Measurements from ENCODE around the gene KCTD11. TPM values are rescaled to one million over a fixed set of nuclear protein-coding genes. Genes with fewer than 3 reads are reported as not detected.
A peak's percentile ranks its signal among the peaks of the same experiment; 100 is the strongest.
"Not testable (repeated sequence)": the region's sequence is repeated elsewhere in the genome, so short reads cannot be mapped to it uniquely, and the experiment has no call there.

The KCTD11 gene
- polyA plus RNA-seq, 10 donors, result 5.8 to 10.3 (median 7.5) TPM

DNA sequence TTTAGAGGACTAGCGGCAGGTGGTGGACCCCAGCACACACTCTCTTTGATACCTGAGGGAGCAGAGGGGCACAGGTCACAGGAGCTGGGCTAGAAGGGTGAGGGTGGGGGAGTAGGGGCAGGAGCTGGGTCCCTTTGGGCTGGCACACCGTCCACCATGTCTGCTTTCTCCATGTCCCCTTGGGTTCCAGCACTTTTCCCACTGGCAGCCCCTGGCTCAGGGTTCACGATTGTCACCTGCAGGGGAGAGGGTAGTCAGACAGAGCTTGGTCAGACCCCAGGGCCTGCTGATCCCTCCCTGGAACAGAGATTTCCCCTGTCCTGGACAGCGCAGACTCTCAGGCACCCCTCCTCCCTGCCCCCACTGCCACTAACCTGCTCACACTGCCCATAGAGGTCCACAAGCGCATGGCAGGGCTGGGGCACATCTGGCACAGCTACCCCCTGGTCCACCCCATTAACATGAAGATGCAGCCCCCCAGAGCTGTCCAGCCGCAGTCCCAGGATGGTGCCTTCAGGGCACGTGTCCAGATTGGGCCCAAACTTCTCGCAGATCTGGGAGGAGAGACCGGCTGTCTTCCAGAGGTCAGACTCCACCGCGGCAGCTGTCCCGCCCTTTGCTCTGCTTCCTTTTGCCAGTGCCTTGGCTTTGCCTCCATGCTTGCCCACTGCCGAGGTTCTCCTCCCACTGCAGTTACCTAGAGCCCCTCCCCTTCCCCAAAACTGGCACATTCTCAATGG, 33.7 kb upstream of the KCTD11 start:
- DNase-seq, result no peak

- no peak for DNase-seq
These were observed 30.5 kb upstream of the KCTD11 start for GRCh38 chr17:7321466-7321865.

GRCh38 chr17:7322520-7323194, 29.3 kb upstream of the KCTD11 start:
- no peak for DNase-seq

- DNase-seq, result peak in 1 of 3 donors; percentile 59
These were observed 28.1 kb upstream of the KCTD11 start for GRCh38 chr17:7323731-7324437.

DNA sequence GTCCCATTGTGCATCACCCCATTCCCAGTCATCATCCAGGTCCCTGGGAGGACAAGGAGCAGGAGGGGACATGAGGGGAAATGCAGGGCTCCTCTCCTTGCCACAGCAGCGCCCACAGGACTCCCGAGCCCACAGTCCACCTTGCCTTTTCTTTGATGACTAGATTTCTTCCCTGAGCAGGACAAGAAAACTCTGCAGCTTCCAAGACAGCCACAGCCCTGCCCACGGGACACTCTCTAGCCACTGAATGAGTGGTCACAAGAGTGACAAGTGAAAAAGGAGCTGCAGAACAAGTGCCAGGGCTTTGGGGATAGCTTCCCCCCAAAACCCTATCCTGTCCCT, 27.6 kb upstream of the KCTD11 start:
- no peak for DNase-seq

DNA sequence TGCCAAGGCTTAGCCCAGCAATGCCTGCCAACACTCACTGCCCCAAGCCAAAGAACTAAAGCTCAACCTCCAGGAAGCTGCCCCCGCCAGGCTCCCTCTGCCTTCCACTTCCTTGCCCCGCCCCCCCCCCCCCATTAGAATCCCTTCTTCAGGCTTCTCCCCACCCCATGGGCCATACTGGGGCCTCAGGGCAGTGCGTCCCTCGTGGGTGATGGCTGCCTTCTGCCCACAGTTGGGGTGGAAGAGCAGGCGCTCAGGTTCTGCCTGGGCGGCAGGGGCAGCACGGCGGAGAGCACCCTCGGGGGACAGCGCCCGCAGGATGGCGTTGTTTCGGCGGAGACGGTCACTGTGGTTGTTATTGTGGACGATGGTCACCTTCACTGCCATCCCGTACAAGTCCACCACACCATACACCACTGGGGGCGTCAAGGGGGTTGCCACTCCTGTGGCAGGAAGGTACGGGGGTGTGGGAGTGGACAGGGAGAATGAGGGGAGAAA, 26.9 kb upstream of the KCTD11 start:
- no peak for DNase-seq

DNA sequence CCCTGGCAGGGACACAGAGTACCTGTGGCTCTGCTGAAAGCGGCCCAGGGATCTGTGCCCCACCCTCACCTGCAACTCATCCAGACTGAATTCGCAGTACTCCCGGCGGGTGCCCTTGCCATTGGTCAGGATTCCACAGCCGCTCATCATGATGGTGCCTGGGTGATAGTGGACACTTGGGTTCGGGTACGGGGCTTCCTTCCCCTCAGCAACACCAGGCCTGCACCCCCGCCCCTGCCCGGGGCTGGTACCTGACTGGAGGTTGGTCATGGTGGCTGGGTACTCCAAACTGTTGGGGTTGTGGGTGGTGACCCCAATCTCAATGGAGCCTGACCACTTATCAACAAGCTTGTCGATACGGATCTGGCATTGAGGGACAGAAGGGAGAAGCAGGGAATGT, 25.8 kb upstream of the KCTD11 start:
- DNase-seq, result no peak

DNA sequence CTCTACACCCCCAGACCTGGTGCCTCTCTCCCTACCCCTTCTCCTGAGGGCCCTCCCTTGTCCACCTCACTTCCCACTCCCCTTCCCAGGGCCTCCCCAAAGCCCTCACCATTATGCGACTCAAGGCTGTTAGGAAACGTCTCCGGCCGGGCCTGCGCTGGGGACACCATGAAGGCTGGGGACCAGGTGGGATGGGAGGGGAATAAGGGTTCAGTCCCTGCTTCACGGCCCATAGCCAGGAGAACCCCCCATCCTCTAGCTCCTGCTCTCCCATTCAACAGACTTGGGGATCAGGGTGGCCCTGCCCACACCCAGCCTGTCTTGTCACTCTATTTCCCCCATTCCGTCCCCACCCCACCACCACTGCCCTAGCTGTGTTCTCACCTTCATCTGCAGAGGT, 24.9 kb upstream of the KCTD11 start:
- DNase-seq, result no peak

DNA sequence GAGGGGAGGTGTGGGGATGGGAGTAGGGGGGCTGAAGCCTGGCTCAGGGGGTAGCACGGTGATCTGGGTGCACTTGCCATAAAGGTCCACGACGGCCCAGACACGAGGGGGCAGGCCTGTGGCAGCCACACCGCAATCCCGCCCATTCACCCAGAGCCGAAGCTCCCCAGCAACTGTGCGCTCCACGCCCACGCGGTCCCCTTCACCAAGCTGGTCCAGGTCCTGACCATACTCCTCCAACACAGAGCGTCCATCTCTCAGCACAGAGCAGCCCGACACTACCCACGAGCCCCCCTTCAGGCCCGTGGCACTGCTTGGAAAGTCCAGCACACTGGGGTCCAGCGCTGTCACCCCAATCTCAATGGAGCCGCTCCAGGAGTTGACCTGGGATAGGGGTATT, 24.5 kb upstream of the KCTD11 start:
- no peak for DNase-seq

DNA sequence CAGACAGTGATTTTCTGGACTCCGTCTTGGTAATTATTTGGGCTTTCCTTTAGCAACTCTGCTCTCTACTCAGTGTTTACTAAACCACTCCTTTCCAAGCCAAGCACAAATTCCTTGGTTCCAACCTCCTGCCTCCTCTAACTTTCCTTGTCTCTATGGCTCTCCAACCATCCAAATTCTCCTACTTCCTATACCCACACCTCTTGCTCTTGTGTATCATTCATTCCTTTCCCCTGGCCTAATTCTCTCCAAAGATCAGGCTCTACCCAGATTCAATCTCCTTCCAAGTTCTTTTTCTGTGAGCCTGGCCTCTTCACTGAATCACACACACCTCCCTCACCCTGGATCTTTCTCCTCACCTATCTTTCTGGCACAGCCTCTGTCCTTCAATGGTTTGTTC, 24.0 kb upstream of the KCTD11 start:
- no peak for DNase-seq

DNA sequence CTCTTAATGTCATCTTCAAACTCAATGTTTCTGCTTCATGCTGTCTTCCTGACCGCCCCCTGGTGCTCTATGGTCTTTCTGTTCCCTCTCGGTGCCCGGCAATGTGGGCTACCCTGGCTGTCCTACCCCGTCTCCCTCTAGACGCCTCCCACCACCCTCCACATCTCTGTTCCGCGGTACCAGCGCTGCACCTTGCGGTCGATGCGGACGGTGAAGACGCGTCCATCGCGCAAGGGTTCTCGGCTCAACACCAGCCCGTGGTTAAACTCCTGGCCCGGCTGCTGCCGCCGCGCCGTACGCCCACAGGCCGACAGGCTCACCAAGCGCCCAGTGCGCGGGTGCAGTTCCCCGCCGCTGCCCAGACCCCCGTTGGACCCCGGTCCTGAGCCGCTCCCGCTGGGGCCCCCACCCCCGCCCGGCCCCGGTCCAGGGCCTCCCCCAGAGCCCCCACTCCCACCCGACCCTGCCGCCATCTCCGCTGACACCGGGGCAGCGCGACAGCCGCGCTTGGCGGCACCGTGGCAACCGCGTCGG, 23.1 kb upstream of the KCTD11 start, which contains the start of gene NEURL4:
NEURL4 (minus strand) TSS at position 496 of the 534 bp plus-strand sequence; CDS start at position 473, 23 bp downstream.
- no peak for DNase-seq

- peak; percentile 99 to 100 (median 99) for DNase-seq
These were observed 22.5 kb upstream of the KCTD11 start for GRCh38 chr17:7329374-7329996.

DNA sequence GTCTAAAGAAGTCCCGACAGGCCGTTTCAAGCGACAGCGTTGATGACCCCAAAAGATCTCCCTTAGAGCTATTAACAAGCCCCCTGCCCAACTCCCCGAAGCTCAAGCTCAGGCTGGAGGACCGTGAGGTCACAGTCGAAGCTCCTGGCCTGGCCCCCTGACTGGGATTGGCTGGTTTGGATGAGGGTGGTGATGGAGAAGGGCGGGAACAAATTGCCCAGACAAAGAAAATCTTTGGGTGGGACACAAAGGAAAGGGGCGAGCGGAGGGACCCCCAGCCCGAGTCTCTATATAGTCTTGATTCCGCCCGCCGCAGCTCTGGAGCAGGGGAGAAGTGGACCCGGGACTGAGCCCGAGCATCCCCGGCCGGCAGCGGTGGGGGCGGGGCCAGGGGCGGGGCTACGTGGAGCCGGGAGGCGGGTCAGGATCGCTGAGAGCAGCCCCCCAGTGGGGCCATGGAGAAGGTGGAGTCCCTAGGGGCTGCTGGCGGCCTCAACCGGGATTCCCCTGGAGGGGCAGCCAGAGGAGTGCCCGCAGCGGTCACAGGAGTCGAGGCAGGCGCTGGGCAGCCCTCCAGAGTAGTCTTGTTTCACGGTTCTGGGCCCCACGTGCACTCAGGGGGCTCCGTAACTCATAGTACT, 21.8 kb upstream of the KCTD11 start:
- peak in 2 of 3 donors; percentile 82 to 90 for DNase-seq

DNA sequence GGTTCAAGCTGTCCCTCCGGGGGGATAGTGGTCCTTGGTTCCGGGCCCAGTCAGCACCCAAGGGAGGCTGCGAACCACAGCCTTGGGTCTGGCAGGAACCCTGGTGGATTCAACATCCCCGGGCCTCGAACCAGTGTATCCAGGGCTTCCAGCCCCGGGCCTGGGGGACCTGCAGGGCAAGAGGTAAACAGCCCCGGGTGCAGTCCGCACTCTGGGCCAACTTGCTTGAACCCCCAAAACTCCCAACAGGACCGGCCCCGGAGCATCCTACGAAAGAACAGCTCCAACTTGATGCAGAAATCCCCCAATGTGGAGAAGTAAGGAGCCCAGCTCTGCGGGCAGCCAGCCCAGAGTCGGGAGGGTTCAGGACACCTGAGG, 21.3 kb upstream of the KCTD11 start:
- DNase-seq, result no peak

GRCh38 chr17:7332111-7332510, 19.9 kb upstream of the KCTD11 start:
- no peak for DNase-seq

DNA sequence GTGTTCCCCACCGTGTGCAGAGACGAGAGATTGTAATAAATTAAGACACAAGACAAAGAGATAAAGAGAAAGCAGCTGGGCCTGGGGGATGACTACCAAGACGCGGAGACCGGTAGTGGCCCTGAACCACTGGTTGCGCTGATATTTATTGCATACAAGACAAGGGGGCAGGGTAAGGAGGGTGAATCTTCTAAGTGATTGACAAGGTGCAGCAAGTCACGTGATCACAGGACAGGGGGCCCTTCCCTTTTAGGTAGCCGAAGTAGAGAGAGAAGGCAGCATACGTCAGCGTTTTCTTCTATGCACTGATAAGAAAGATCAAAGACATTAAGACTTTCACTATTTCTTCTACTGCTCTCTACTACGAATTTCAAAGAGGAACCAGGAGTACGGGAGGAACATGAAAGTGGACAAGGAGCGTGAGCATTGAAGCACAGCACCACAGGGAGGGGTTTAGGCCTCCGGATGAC, 19.3 kb upstream of the KCTD11 start:
- not testable (repeated sequence) for DNase-seq

GRCh38 chr17:7334938-7335538, 16.9 kb upstream of the KCTD11 start:
- DNase-seq, result no peak

GRCh38 chr17:7335765-7336164, 16.2 kb upstream of the KCTD11 start:
- not testable (repeated sequence) for DNase-seq

DNA sequence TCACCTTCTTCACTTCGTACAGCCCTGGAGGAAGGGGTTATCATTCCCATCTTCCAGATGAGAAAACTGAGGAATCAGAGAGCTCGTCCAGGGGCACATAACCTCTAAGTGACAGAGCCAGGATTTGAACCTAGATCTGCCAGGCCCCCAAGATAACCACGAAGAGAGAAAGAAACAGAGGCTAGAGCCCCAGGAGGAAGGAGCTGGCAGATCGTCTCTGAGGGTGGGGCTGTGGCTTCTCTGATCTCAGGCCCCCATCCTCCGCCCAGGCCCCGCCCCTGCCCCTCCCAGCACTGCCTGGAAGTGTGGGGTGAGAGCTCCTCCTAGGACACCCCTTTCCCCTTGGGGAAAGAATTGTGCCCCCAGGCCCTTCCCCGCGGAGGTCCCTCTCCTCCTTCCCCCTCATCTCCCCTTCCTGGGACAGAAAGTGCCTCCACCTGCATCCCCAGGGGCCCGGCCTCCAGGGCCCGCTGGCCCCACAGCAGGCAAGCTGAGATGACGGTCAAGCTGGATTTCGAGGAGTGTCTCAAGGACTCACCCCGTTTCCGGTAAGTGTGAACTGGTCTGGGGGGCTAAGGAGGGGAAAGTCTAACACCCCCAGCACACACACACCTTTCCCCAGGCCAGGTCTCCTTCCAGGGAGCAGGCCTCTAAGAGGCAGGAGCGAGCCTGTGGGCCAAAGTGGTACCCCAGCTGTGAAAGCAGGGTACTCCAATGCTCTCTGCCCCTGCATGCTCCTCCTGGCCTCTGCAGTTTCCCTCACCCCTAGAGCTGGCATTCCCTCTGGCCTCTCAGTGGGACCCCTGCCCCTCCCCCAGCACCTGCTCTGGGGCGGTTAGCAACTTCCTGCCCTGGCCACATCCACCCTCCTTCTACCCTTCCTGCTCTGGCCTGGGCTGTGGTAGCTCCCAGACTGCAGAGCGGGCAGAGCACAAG, 15.5 kb upstream of the KCTD11 start, which contains the start of gene ACAP1:
ACAP1 (plus strand) TSS at position 290 of the 936 bp plus-strand sequence; CDS start at position 496, 206 bp downstream.
- no peak for DNase-seq

All from muscle of back (tissue), 11 donors.